NOMO-1 (cell line): ENCODE results near the gene TLE1.
"Not testable (repeated sequence)": the region's sequence is repeated elsewhere in the genome, so short reads cannot be mapped to it uniquely, and the experiment has no call there.

ENCODE experiments used
- DNase-seq, 2 experiments: peaks; one replicate each; lab custom pipeline; 2025; ENCODE audit not compliant: unreplicated experiment in 2 of 2; lab: John Stamatoyannopoulos, UW

TLE1 gene

GRCh38 chr9:81653240-81653639, 36.1 kb downstream of the TLE1 start:
- no peak for DNase-seq

DNA sequence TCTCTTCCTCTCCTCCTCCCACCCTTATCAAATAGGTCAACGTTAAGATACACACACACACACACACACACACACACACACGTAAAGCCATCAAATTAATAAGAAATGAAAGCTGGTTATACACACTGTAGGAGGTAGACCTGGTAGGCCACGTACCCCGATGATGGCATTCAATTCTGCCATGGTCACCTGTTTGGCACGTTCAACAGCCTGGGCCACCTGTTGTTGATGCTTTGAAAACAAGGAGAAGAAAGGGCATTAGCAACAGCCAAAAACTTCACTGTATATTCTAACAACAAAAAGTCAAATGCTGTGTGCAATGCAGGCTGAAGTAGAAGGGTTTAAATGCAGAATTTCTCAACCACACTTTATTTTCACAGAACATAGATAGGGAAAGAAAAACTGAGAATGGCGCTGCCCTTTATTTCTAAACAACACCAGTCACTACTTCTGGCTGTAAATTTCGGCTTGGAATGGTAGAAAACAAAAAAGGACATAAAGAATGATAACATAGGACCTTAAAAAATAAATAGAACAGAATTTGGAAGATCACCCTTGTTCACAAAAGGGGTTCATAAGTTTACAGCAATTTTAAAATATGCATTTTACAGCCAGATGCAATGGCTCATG, 37.2 kb downstream of the TLE1 start:
- no peak for DNase-seq

DNA sequence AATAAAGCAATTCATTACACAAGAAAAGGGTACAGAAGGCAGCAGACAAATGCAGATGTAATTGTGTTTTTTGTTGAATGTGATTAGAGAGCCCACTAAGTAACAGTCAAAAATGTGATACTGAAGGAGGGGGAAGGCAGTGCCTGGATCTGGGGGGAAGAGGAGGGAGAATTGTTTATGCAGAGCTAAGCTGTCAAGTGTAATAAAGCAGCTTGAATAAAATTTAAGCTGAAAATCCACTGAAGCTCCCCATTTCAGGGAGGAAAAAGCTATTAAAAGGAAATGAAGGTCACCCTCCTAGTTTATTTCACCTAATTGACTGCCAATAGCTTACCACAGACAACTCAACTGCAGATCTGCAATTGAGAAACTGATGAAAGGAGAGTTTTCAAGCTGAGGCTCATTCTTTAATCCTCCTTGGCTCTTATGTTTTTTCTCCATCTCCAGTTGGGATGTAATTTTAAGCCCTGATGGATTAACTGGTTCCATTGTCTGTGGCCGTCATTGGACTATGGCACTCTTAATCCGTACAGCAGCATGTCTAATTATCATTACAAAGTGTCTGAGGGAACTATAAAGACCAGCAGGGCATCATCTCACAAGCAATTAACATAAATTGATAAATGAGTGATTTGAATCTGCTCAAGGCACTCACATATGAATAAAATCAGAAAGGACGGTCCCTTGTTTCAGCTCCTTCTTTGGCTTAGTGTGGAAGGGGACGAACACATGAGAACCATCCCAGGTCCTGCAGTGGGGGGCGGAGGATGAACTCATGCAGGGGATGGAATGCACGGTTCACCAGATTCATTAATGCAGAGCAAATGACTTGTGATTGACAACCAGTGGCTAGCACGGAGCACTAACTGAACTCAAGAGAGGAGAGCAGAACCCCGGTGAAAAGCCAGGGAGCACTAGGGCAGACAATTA, 38.5 kb downstream of the TLE1 start:
- no peak for DNase-seq

- no peak for DNase-seq
These were observed 39.7 kb downstream of the TLE1 start for GRCh38 chr9:81649475-81650240.

DNA sequence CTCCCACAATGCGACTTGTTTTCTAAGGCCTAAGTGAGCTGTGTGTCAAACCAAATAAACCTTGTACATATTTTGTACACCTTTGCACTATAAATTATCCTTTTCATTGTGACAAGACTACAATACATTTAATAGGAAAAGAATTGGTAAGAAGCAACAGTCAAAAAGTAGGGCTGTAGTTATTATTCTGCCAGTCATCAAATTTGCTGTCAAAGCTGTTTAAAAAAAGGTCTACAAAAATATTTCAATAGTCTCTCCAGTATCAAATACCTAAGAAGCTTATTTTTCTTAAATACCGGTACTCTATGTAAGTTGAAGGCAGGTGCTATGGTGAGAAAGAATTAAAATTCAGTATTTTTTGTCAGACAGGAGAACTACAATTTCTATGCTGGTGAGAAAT, 40.5 kb downstream of the TLE1 start:
- DNase-seq = no peak

DNA sequence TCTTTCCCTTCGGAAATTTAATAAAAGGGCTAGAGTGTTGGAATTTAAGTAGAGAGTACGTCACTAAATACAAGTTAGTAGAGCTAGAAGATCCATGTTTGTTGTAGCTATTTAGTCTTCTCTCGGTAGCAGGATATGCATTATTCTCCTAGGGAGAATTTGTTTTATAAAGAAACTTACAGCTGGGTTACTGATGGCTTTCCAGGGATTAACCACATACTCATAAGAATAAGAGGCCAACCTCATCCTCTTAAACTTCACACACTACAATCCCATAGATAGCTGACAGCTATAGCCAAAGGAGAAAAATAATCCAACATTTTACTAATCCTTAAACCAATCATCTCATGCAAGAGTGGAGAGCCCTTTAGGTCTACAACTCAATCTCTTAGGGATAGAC, 43.0 kb downstream of the TLE1 start:
- DNase-seq = no peak

- DNase-seq = not testable (repeated sequence)
These were observed 44.8 kb downstream of the TLE1 start for GRCh38 chr9:81644513-81644912.

GRCh38 chr9:81637276-81637675, 52.1 kb downstream of the TLE1 start:
- peak; percentile 4 to 5 for DNase-seq

DNA sequence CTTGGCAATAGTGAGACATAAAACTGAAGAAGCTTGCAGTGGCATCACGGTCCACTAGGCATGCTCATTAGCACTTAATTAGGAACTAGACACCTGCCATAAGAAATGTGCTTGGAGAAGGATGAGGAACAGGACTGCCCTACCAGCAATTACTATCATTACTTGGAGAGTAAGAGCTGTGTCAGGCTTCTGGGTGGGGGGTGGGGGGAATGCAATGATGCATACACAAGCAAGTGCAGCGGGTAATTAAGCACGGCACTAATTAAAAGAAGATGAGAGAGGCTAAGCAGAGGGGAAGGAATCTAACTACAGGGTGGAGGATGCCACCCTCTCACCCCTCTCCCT, 53.1 kb downstream of the TLE1 start:
- DNase-seq = no peak

DNA sequence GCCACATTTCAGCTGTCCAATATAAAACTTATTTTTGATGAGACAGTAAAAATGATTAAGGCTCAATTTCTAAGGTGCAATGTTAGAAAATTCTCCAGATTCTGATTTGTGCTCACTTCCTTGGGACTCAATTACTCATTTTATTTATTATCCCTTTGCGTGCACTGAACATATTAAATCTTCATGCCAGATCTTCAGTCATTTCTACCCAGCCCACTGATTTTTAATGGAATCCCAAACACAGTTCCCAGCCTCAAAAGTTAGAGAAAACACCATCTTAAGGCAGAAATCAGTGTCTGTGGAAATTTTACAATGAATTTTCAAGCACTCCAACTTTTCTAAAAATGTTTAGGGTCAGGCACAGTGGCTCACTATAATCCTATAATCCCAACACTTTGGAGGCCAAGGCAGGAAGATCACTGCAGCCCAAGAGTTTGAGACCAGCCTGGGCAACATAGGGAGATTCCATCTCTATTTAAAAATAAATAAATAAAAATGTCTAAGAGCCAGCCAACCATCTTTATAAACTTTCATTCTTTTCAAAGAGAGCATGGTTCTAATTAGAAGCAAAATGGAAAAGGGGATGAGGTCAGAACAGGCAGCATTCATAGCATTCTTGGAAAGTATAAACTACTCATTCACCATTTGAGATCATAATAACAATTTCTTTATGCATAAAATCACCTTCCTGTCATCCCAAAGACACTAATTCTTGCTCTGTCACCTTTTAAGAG, 53.7 kb downstream of the TLE1 start:
- DNase-seq = no peak

DNA sequence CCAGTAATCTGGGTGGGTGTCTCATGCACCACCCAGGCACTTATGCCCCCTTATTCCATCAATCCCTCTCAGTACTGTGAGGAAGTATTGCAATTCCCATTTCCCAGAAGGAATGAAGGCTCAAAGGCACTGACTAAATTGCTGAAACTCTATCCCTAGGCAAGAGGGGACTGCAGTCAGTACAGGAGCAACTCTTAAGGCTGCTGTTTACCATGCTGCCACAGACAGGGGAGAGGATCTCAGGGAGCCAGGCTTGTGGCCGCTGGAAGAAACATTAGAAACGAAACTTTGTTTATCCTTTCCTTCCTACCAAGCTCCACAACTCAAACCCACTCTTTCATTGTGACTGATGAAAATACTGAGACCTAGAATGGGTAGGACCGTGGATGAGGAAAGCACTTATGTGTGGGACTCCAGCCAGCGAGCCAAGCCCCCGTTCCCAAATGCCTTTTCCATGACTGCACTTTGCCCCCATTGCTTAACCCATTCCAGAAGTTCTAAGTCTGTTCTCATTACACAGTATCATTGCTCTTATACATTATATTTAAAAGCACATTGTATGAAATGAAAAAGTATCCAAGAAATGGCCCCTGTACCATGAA, 54.3 kb downstream of the TLE1 start:
- DNase-seq = no peak

DNA sequence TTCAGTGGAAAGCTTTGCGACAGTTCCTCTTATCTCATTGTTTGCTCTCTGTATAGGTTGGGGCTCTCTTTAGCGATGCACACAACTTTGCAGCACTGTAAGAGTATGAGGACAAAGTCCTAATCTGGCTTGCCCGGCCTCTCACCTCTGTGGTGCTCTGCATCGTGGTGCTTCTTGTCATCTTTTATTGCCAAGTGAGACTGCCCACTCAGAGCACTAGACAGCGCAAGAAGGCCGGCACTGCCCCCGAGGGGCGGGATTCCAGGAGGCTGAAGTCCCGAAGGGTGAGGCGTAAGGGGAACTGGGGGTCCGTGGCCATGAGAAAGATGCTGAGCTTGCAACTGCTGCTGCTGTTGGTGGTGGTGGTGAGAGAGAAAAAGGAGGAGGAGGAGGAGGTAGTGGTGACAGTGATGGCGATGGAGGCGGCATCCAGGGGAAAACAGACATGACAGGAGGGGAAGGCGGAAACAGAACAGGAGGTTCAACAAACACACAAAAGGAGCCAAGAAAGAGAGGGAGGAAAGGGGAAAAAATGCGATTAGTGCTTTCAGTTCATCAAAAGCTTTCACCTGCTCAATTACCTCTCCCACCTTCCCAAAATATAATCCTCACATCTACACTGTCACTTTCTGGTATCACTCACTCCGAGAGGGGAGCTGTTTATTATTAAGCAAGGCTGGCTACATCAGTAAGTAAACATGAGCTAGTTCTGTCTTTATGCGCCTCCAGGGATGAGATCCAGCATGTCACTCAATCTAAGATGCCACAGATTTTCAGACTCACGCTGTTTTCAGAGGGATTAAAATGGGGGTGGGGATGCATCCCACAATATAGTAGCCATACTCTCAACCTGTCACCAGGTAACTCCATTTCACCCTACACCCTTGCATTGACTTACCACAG, 55.1 kb downstream of the TLE1 start:
- DNase-seq = no peak

DNA sequence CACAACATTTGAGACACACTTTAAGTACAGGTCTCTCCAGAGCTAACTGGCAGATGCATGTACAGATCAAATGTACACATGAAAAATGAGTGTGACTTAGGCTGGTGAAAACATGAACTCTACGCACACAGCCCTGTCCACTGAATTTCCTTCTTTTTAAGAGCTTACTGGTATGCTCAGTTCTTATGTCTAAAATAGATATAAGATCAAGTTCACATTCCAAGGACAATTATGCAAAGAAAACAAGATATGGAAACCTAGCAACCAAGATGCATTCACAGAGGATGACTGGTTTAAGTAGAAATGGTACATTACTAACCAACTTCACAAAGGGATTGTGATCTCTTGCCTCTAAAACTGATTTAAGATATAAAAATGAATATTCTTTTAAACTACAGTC, 56.7 kb downstream of the TLE1 start:
- no peak for DNase-seq

GRCh38 chr9:81631218-81631745, 58.1 kb downstream of the TLE1 start:
- peak in 1 of 2 experiments; percentile 5 for DNase-seq

DNA sequence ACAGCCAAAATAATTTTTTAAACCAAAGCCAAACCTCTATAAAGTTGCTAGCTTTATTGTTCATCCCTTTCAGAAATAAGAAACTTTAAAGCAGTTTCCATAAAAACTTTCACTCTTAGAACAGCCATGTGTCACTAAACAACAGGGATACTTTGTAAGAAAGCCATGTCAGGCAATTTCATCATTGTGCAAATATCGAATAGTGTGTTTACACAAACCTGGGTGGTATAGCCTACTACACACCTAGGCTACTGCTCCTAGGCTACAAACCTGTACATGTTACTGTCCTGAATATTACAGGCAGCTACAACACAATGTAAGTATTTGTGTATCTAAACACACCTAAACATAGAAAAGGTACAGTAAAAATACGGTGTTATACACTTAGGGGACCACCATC, 59.9 kb downstream of the TLE1 start:
- no peak for DNase-seq

DNA sequence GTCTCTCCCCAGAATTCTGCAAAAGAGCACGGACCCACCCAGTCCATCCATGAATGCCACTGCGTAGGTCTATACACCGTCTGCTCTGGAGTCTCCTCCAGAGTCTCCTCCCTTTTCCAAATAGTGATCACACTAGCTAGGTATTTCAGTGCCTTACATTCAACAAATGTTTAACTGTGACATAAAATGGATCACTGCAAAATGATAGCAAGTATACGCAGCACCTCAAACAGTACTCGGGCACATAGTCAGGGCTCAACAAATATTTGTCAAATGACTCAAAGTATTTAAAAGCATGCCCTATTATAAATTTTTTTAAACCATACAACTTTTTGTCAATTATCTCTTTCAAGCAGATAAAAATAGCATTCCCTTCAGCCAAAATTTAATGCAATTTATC, 60.5 kb downstream of the TLE1 start:
- DNase-seq = no peak

- DNase-seq = no peak
These were observed 61.9 kb downstream of the TLE1 start for GRCh38 chr9:81627481-81627880.

DNA sequence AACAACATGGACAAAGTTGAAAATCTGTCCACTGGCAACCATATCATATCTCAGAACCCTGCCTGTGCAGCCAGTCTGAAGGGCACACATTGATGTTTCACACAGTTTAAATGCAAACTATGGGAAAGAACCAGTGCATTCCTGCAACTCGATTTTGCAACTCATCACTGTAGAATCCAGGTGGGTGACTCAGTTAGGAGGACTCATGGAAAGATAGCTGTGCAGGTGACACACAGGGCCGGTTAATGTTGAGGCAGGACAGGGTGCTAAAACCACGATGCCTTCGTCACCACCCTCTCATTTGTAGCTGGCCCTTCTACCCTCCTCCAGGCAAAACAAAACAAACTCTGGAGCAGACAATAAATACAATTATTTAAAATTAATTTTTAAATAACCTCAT, 62.8 kb downstream of the TLE1 start:
- DNase-seq = no peak

GRCh38 chr9:81625969-81626368, 63.4 kb downstream of the TLE1 start:
- DNase-seq = no peak
